GM20000 (cell line): ENCODE results near the gene NANS.
"Not testable (repeated sequence)": the region's sequence is repeated elsewhere in the genome, so short reads cannot be mapped to it uniquely, and the experiment has no call there.

ENCODE experiments used
- DNase-seq: peaks from one replicate; pipeline ENCODE4 v3.0.0; 2012; ENCODE audit warnings: low spot score
- CTCF ChIP-seq: IDR thresholded peaks from 2 replicates; pipeline ENCODE4 v1.5.1; 2012; ENCODE audit warnings: mild to moderate bottlenecking, control low read depth; ENCODE audit errors: extremely low read depth, missing control alignments

NANS gene

GRCh38 chr9:98016137-98016680 lies 40.3 kb upstream of the NANS start:
- TF ChIP-seq CTCF = no peak
- DNase-seq = no peak

GRCh38 chr9:98017306-98017705 lies 39.2 kb upstream of the NANS start:
- no peak for TF ChIP-seq CTCF
- no peak for DNase-seq

- no peak for DNase-seq
- no peak for TF ChIP-seq CTCF
These were observed 38.2 kb upstream of the NANS start for GRCh38 chr9:98018347-98018746.

- DNase-seq = no peak
- no peak for TF ChIP-seq CTCF
These were observed 37.4 kb upstream of the NANS start for GRCh38 chr9:98019098-98019497.

- DNase-seq = not testable (repeated sequence)
These were observed 36.7 kb upstream of the NANS start for GRCh38 chr9:98019869-98020268.

GRCh38 chr9:98020476-98021145 lies 35.9 kb upstream of the NANS start:
- no peak for TF ChIP-seq CTCF
- no peak for DNase-seq

- DNase-seq = no peak
- TF ChIP-seq CTCF = no peak
These were observed 35.1 kb upstream of the NANS start for GRCh38 chr9:98021306-98022040.

- DNase-seq = no peak
- TF ChIP-seq CTCF = no peak
These were observed 34.1 kb upstream of the NANS start for GRCh38 chr9:98022447-98022846.
